ENCODE results near the gene ITGB8. TPM values are rescaled to one million over a fixed set of nuclear protein-coding genes. Genes with fewer than 3 reads are reported as not detected.

ITGB8 gene
- total and polyA plus RNA-seq, 2 of the 4 experiments (the other 2 are of a cell fraction): 2.6 to 10.2 TPM

- intact Hi-C loops (cut with micrococcal nuclease) (loop anchor here (5.0 kb wide), 1 partner anchor 37 kb away; no protein-coding TSS in a partner anchor), dilution Hi-C loops (cut with HindIII; ENCODE audit: low sequenced_read_pairs, unreplicated experiment) (no loop called here), in situ Hi-C loops (cut with MboI; ENCODE audit: low sequenced_read_pairs) (no loop called here)
- no peak overlapping the region for H3K56ac ChIP-seq (ENCODE audit: extremely low read depth, insufficient read depth, low read length)
- H4K5ac ChIP-seq (ENCODE audit: low read depth, low read length): no peak overlapping the region
- peak overlapping the region; percentile 2 for H2AFZ ChIP-seq (replicated peaks; ENCODE audit: low read length, poor library complexity)
- no peak overlapping the region for H3K27ac ChIP-seq (ENCODE audit: insufficient read depth, low read length)
- no peak overlapping the region for H3K18ac ChIP-seq (ENCODE audit: low read depth, low read length)
- H2BK20ac ChIP-seq (ENCODE audit: low read depth, low read length): no peak overlapping the region
- H4K8ac ChIP-seq (ENCODE audit: low read depth in 2 of 2, low read length in 2 of 2): no peak overlapping the region
- H3K23ac ChIP-seq (ENCODE audit: low read depth, low read length): no peak overlapping the region
- H2AK9ac ChIP-seq (replicated peaks; ENCODE audit: low read depth, low read length, poor library complexity): no peak overlapping the region
- TF ChIP-seq FOS (IDR thresholded peaks at IDR 0.05; ENCODE audit: low read depth, low read length) (no peak), MAFK (IDR thresholded peaks at IDR 0.05; ENCODE audit: low read depth, low read length) (no peak), CHD1 (IDR thresholded peaks at IDR 0.05; ENCODE audit: low read depth, low read length) (no peak), RFX5 (IDR thresholded peaks at IDR 0.05; ENCODE audit: low read depth, low read length) (no peak), NFE2L2 (IDR thresholded peaks at IDR 0.05; ENCODE audit: low read depth, low read length) (no peak), USF2 (IDR thresholded peaks at IDR 0.05; ENCODE audit: low read depth, low read length) (no peak), POLR2A (IDR thresholded peaks at IDR 0.05; ENCODE audit: low read depth, low read length) (no peak), MXI1 (IDR thresholded peaks at IDR 0.05; ENCODE audit: borderline replicate concordance, low read depth, low read length) (no peak), BHLHE40 (IDR thresholded peaks at IDR 0.05; ENCODE audit: low read depth, low read length) (no peak), MAZ (IDR thresholded peaks at IDR 0.05; ENCODE audit: borderline replicate concordance, low read depth, low read length) (no peak), RCOR1 (IDR thresholded peaks at IDR 0.05; ENCODE audit: insufficient replicate concordance, low read length) (no peak), CEBPB (IDR thresholded peaks at IDR 0.05; ENCODE audit: low read depth, low read length) (no peak), SMC3 (IDR thresholded peaks at IDR 0.05; ENCODE audit: low read depth, low read length) (no peak), CTCF (conservative IDR thresholded peaks at IDR 0.05; ENCODE audit: low read depth, low read length) (no peak), RAD21 (IDR thresholded peaks at IDR 0.05; ENCODE audit: low read length) (no peak), ELK1 (IDR thresholded peaks at IDR 0.05; ENCODE audit: borderline replicate concordance, low read depth, low read length) (no peak)
- H3K14ac ChIP-seq (replicated peaks; ENCODE audit: low read depth, low read length): no peak overlapping the region
- no peak overlapping the region for H4K91ac ChIP-seq (ENCODE audit: insufficient read depth, low read depth, low read length)
- no peak overlapping the region for H2BK120ac ChIP-seq (ENCODE audit: low read depth, low read length)
- POLR2A ChIA-PET (ENCODE audit: unreplicated experiment): no interaction called here
- H3K9me1 ChIP-seq (ENCODE audit: insufficient read depth, low read length): peaks cover 4% of the 10 kb centered on the region; the same call in 1 of the 2 replicates
- no peak overlapping the region for H3K4me3 ChIP-seq (ENCODE audit: insufficient read depth, low read depth, low read length)
- H4K20me1 ChIP-seq (ENCODE audit: insufficient read depth, low read length): no peaks in the 10 kb centered on the region
- no peak overlapping the region for H3K4ac ChIP-seq (ENCODE audit: low read depth, low read length)
- CTCF ChIA-PET: no interaction called here
- no peak overlapping the region; the same call in 2 of the 3 replicates for H2BK15ac ChIP-seq (ENCODE audit: low read depth, low read length)
- no peak for DNase-seq
- peaks cover 6% of the 10 kb centered on the region; the same call in 1 of the 2 replicates for H3K4me1 ChIP-seq (ENCODE audit: control insufficient read depth, insufficient read depth, low read length)
- H3K27me3 ChIP-seq (ENCODE audit: control insufficient read depth, insufficient read depth, low read length): no peaks in the 10 kb centered on the region
- H3K9me3 ChIP-seq (ENCODE audit: control insufficient read depth, insufficient read depth, low read length): no peaks in the 10 kb centered on the region
- H2BK5ac ChIP-seq (ENCODE audit: low read depth, low read length, poor library complexity, severe bottlenecking): no peak overlapping the region
- peaks cover 5% of the 10 kb centered on the region; the same call in 1 of the 2 replicates for H3K36me3 ChIP-seq (ENCODE audit: control insufficient read depth, insufficient read depth, low read length)
- BruUV-seq (replicated peaks): no TSS peak
- ATAC-seq (ENCODE audit: low read depth): no peak
- H3K79me1 ChIP-seq (ENCODE audit: low read depth in 1 of 2, low read length in 2 of 2): no peaks in the 10 kb centered on the region
- no peak overlapping the region for H3K9ac ChIP-seq (ENCODE audit: low read depth, low read length)
- WGBS, 2 experiments (ENCODE audit: extremely low coverage in 2 of 2, insufficient read length in 1 of 2): no CpG with 5 or more reads among the region's 4 CpGs
- no peak overlapping the region for H2AK5ac ChIP-seq (ENCODE audit: low read depth, low read length)
- no peak overlapping the region for H3K4me2 ChIP-seq (ENCODE audit: low read depth, low read length)
These were observed 19.8 kb downstream of the ITGB8 start for GRCh38 chr7:20350518-20350951.

Data from IMR-90 (cell line).